Left lung (tissue), 10 donors: ENCODE measurements around the gene CEP78. TPM values are rescaled to one million over a fixed set of nuclear protein-coding genes. Genes with fewer than 3 reads are reported as not detected.

Source experiments
- ATAC-seq: fragments of 200-7000 bp; cut with Tn5 transposase; one replicate; pipeline ENCODE4 v1.9.1; 2020; ENCODE audit warnings: moderate library complexity
- DNase-seq, 4 donors: peaks; one replicate each; pipeline ENCODE4 v3.0.0-alpha.2; 2013 to 2020
- H3K27ac ChIP-seq, 2 donors: fragments of 200-600 bp; sonication (generic) in 1 of 2; one replicate each; pipeline versions ENCODE4 v1.5.0 to v1.8.0; 2020 to 2021
- H3K27me3 ChIP-seq, 2 donors: fragments of 200-600 bp; sonication (generic) in 1 of 2; one replicate each; pipeline versions ENCODE4 v1.5.0 to v1.8.0; 2020 to 2021
- H3K36me3 ChIP-seq, 2 donors: fragments of 200-600 bp; sonication (generic) in 1 of 2; one replicate each; pipeline versions ENCODE4 v1.5.0 to v1.8.0; 2020 to 2021
- H3K4me1 ChIP-seq, 2 donors: fragments of 200-600 bp; one replicate each; pipeline ENCODE4 v1.8.0; 2021
- H3K4me3 ChIP-seq, 2 donors: fragments of 200-600 bp; sonication (generic) in 1 of 2; one replicate each; pipeline versions ENCODE4 v1.5.0 to v1.8.0; 2020 to 2021; ENCODE audit warnings: mild to moderate bottlenecking in 1 of 2
- H3K9me3 ChIP-seq, 2 donors: fragments of 200-600 bp; sonication (generic) in 1 of 2; one replicate each; pipeline versions ENCODE4 v1.5.0 to v1.8.0; 2020 to 2021
- intact Hi-C, 2 donors: fragments of 100-400 bp; cut with DNase I; formaldehyde crosslinking; loops; one replicate each; pipeline versions ENCODE4 v1.11.2 to v1.14.2; 2022
- polyA plus RNA-seq, 6 donors: library from polyadenylated mRNA; unstranded; fragments of 120-200 nt; gene quantifications; one replicate each; pipeline ENCODE4 v1.2.1, GENCODE V29; 2013; ENCODE audit not compliant: insufficient read length in 6 of 6
- total RNA-seq, 2 donors: library from RNA; stranded (reverse); fragmentation: NEBNext Ultra II Directional; extraction: Animal tissue kit (Norgen Biotek cat#: 25700); gene quantifications; one replicate each; pipeline ENCODE4 v1.2.1, GENCODE V29; 2021
- TF ChIP-seq, protein P1 (sequence below), 2 donors: fragments of 200-600 bp; sonication (generic) in 1 of 2; IDR thresholded peaks; one replicate each; pipeline versions ENCODE4 v1.5.0 to v1.8.0; 2021; ENCODE audit warnings: antibody characterized with exemption in 2 of 2
- donor health status: DM: no; HTN: yes; CAD: no.
- donor health status: DM: no; HTN: no; CAD: no.

The CEP78 gene
- total and polyA plus RNA-seq, 8 donors, result 14.0 to 43.9 (median 40.1) TPM

GRCh38 chr9:78289474-78289873 lies 53.6 kb downstream of the CEP78 start:
- intact Hi-C loops, result no loop called here
- Histone ChIP-seq H3K36me3 (no peaks in the 10 kb centered on the region), H3K27ac (no peak overlapping the region), H3K27me3 (peaks cover 0 to 5% of the 10 kb centered on the region in 2 donors), H3K4me1 (no peaks in the 10 kb centered on the region), H3K4me3 (no peak overlapping the region), H3K9me3 (no peaks in the 10 kb centered on the region)
- DNase-seq (no peak), ATAC-seq (no peak)
- TF ChIP-seq, protein P1, sequence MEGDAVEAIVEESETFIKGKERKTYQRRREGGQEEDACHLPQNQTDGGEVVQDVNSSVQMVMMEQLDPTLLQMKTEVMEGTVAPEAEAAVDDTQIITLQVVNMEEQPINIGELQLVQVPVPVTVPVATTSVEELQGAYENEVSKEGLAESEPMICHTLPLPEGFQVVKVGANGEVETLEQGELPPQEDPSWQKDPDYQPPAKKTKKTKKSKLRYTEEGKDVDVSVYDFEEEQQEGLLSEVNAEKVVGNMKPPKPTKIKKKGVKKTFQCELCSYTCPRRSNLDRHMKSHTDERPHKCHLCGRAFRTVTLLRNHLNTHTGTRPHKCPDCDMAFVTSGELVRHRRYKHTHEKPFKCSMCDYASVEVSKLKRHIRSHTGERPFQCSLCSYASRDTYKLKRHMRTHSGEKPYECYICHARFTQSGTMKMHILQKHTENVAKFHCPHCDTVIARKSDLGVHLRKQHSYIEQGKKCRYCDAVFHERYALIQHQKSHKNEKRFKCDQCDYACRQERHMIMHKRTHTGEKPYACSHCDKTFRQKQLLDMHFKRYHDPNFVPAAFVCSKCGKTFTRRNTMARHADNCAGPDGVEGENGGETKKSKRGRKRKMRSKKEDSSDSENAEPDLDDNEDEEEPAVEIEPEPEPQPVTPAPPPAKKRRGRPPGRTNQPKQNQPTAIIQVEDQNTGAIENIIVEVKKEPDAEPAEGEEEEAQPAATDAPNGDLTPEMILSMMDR (IDR thresholded peaks at IDR 0.05), result no peak

DNA sequence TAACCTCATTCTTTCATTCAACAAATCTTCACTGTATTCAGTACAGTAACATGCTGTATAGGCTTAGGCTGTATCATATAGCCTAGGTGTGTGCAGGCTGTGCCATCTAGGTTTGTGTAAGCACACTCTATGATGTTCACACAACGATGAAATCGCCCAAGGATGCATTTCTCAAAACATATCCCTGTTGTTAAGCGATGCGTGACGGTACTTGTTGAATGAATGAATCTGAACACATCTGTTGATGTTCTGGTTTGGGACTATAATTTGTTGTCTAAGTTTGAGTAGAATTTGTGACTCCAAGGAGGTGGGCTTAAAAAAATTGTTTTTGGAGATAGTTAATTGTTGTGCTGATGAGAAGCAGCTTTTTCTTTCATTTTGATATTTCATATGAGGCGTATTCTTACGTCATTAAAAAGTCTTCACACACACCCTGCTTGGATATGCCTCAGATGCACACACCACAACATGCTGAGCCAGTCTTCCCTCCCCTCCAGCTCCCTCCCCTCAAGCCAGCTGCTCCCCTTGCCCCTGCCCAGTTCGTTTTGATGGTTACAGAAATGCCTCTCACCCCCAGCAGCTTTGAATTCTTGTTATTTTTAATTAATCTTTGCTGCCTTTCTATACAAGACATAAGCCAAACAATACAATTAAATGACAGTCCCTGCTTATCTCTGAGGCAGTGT lies 55.5 kb downstream of the CEP78 start:
- Histone ChIP-seq H3K27ac (no peak overlapping the region), H3K4me3 (no peak overlapping the region), H3K9me3 (no peaks in the 10 kb centered on the region), H3K36me3 (no peaks in the 10 kb centered on the region), H3K4me1 (peaks cover 0 to 4% of the 10 kb centered on the region in 2 donors), H3K27me3 (peaks cover 0 to 10% of the 10 kb centered on the region in 2 donors)
- intact Hi-C loops, result no loop called here
- ATAC-seq (no peak), DNase-seq (no peak)
- TF ChIP-seq, protein P1 (IDR thresholded peaks at IDR 0.05), result no peak

GRCh38 chr9:78292026-78292425 lies 56.2 kb downstream of the CEP78 start:
- intact Hi-C loops, result no loop called here
- Histone ChIP-seq H3K4me3 (no peak overlapping the region), H3K9me3 (no peaks in the 10 kb centered on the region), H3K27me3 (peaks cover 0 to 12% of the 10 kb centered on the region in 2 donors), H3K36me3 (no peaks in the 10 kb centered on the region), H3K27ac (no peak overlapping the region), H3K4me1 (peaks cover 0 to 11% of the 10 kb centered on the region in 2 donors)
- ATAC-seq, result no peak
- DNase-seq, result no peak
- TF ChIP-seq, protein P1 (IDR thresholded peaks at IDR 0.05), result no peak

DNA sequence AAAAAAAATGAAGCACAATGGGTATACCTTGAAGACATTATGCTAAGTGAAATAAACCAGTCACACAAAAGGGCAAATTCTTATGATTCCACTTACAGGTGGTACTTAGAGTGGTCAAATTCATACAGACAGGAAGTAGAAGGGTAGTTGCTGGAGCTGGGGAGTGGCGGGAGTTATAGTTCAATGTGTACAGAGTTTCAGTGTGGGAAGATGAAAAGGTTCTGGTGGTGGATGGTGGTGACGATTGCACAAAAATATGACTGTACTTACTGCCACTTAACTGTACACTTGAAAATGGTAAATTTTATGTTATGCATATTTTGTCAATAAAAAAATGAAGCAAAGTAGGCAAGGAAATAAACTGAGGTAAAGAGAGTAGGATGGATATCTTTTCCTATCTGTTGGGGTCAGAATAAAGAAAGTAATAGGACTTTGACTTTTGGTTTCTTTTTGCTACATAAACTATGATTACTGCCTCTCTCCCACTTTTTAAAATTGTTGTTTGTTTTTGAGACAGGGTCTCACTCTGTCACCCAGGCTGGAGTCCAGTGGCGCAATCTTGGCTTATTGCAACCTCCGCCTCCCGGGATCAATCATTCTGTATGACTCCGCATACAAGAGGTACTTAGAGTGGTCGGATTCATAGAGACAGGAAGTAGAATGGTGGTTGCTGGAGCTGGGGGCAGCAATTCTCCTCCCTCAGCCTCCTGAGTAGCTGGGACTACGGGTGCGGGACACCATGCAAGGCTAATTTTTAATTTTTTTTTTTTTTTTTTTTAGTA lies 57.0 kb downstream of the CEP78 start:
- Histone ChIP-seq H3K9me3 (no peaks in the 10 kb centered on the region), H3K4me3 (no peak overlapping the region), H3K27ac (no peak overlapping the region), H3K27me3 (peaks cover 0 to 21% of the 10 kb centered on the region in 2 donors), H3K36me3 (no peaks in the 10 kb centered on the region), H3K4me1 (peaks cover 9 to 20% of the 10 kb centered on the region in 2 donors)
- DNase-seq, result no peak
- intact Hi-C loops, result no loop called here
- TF ChIP-seq, protein P1 (IDR thresholded peaks at IDR 0.05), result no peak
- no peak for ATAC-seq
